ENCODE data around the gene PLEKHM2.

Gene PLEKHM2

GRCh38 chr1:15750924-15751323 lies 66.8 kb downstream of the PLEKHM2 start:
- H3K36me3 ChIP-seq (replicated peaks; ENCODE audit: insufficient read depth, low read length): no peaks in the 10 kb centered on the region
- no peak overlapping the region for H3K4me3 ChIP-seq (ENCODE audit: low read length)
- no peaks in the 10 kb centered on the region for H3K9me2 ChIP-seq (replicated peaks; ENCODE audit: insufficient read depth, low read length)
- H3F3A ChIP-seq (ENCODE audit: insufficient read depth, low read length): no peaks in the 10 kb centered on the region
- H3K27me3 ChIP-seq (replicated peaks; ENCODE audit: insufficient read depth, low read length): peaks cover 15% of the 10 kb centered on the region
- TF ChIP-seq CTCF (IDR thresholded peaks at IDR 0.05; ENCODE audit: low read length) (no peak), EZH2 (optimal IDR thresholded peaks at IDR 0.05; ENCODE audit: low read depth, low read length) (no peak), EZH2phosphoT487 (IDR thresholded peaks at IDR 0.05; ENCODE audit: low read length) (no peak)
- H3K4me2 ChIP-seq (ENCODE audit: low read depth, low read length): no peak overlapping the region
- DNase-seq: no peak
- H3K27ac ChIP-seq (ENCODE audit: low read length): no peak overlapping the region
- H3K9ac ChIP-seq (ENCODE audit: low read length): no peak overlapping the region
- H3K4me1 ChIP-seq (ENCODE audit: low read length): peaks cover 6% of the 10 kb centered on the region
- H2AFZ ChIP-seq (ENCODE audit: low read length): no peak overlapping the region
- H3K79me2 ChIP-seq (ENCODE audit: low read length): no peaks in the 10 kb centered on the region
- no peaks in the 10 kb centered on the region for H3K9me3 ChIP-seq (replicated peaks; ENCODE audit: insufficient read depth, low read length)
- H4K20me1 ChIP-seq (ENCODE audit: insufficient read depth, low read length): no peaks in the 10 kb centered on the region

GRCh38 chr1:15751717-15752116 lies 67.6 kb downstream of the PLEKHM2 start:
- Histone ChIP-seq H3K4me2 (ENCODE audit: low read depth, low read length) (no peak overlapping the region), H3K36me3 (replicated peaks; ENCODE audit: insufficient read depth, low read length) (no peaks in the 10 kb centered on the region), H3K9ac (ENCODE audit: low read length) (no peak overlapping the region), H3K9me3 (replicated peaks; ENCODE audit: insufficient read depth, low read length) (no peaks in the 10 kb centered on the region), H3K4me3 (ENCODE audit: low read length) (no peak overlapping the region), H4K20me1 (ENCODE audit: insufficient read depth, low read length) (no peaks in the 10 kb centered on the region), H3K4me1 (ENCODE audit: low read length) (peaks cover 1% of the 10 kb centered on the region; the same call in 1 of the 2 replicates), H3K9me2 (replicated peaks; ENCODE audit: insufficient read depth, low read length) (no peaks in the 10 kb centered on the region), H3K79me2 (ENCODE audit: low read length) (no peaks in the 10 kb centered on the region), H2AFZ (ENCODE audit: low read length) (no peak overlapping the region), H3K27ac (ENCODE audit: low read length) (no peak overlapping the region), H3F3A (ENCODE audit: insufficient read depth, low read length) (no peaks in the 10 kb centered on the region), H3K27me3 (replicated peaks; ENCODE audit: insufficient read depth, low read length) (peaks cover 21% of the 10 kb centered on the region)
- DNase-seq: no peak
- TF ChIP-seq EZH2phosphoT487 (IDR thresholded peaks at IDR 0.05; ENCODE audit: low read length): no peak
- TF ChIP-seq CTCF (IDR thresholded peaks at IDR 0.05; ENCODE audit: low read length): no peak
- no peak for TF ChIP-seq EZH2 (optimal IDR thresholded peaks at IDR 0.05; ENCODE audit: low read depth, low read length)

GRCh38 chr1:15753776-15754175 lies 69.7 kb downstream of the PLEKHM2 start:
- Histone ChIP-seq H3K36me3 (replicated peaks; ENCODE audit: insufficient read depth, low read length) (no peaks in the 10 kb centered on the region), H4K20me1 (ENCODE audit: insufficient read depth, low read length) (no peaks in the 10 kb centered on the region), H3K9ac (ENCODE audit: low read length) (no peak overlapping the region), H3K4me1 (ENCODE audit: low read length) (no peaks in the 10 kb centered on the region), H3F3A (ENCODE audit: insufficient read depth, low read length) (no peaks in the 10 kb centered on the region), H3K27me3 (replicated peaks; ENCODE audit: insufficient read depth, low read length) (peaks cover 38% of the 10 kb centered on the region), H3K4me2 (ENCODE audit: low read depth, low read length) (no peak overlapping the region), H2AFZ (ENCODE audit: low read length) (no peak overlapping the region), H3K79me2 (ENCODE audit: low read length) (no peaks in the 10 kb centered on the region), H3K4me3 (ENCODE audit: low read length) (no peak overlapping the region), H3K27ac (ENCODE audit: low read length) (no peak overlapping the region), H3K9me3 (replicated peaks; ENCODE audit: insufficient read depth, low read length) (no peaks in the 10 kb centered on the region), H3K9me2 (replicated peaks; ENCODE audit: insufficient read depth, low read length) (no peaks in the 10 kb centered on the region)
- TF ChIP-seq EZH2phosphoT487 (IDR thresholded peaks at IDR 0.05; ENCODE audit: low read length): no peak
- no peak for TF ChIP-seq EZH2 (optimal IDR thresholded peaks at IDR 0.05; ENCODE audit: low read depth, low read length)
- no peak for TF ChIP-seq CTCF (IDR thresholded peaks at IDR 0.05; ENCODE audit: low read length)
- no peak for DNase-seq

All from MM.1S (cell line).